Right lobe of liver (tissue), 4 donors: ENCODE measurements around the gene CRISPLD2.

Source experiments
- CTCF ChIP-seq, 4 donors: fragments of 200-600 bp in 3 of 4; fragments of 450-650 bp in 1 of 4; IDR thresholded peaks; one replicate each; pipeline versions ENCODE4 v1.5.1 to v1.8.0; 2016 to 2022; ENCODE audit warnings: antibody characterized with exemption in 4 of 4, mild to moderate bottlenecking in 2 of 4
- POLR2A ChIP-seq: fragments of 450-650 bp; IDR thresholded peaks from one replicate; pipeline ENCODE4 v1.6.1; 2017; ENCODE audit warnings: antibody characterized with exemption, mild to moderate bottlenecking
- donor health status: DM: no; HTN: no; CAD: no.
- donor health status: DM: no; HTN: no; CAD: no.
- donor health status: DM: no; HTN: yes; CAD: no.

- TF ChIP-seq CTCF (IDR thresholded peaks at IDR 0.05) (no peak), POLR2A (no peak)
These were observed 65.6 kb downstream of the CRISPLD2 start for GRCh38 chr16:84885342-84885910.
